ENCODE data around the gene RNPEPL1.

DNA sequence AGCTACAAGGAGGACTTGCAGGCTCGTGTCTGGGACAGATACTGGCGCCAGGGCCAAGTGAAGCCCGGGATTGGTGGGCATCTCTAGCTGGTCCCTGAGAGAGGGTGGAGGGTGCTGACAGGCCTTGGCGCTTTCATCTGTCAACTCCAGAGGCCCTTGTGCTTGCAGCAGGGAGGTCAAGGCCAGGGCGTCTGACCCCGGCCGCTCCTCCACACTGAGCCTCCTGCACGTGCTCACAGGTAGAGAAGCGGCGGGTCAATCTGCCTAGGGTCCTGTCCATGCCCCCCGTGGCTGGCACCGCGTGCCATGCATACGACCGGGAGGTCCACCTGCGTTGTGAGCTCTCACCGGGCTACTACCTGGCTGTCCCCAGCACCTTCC lies 27.8 kb downstream of the RNPEPL1 start:
- TF ChIP-seq, protein P1, sequence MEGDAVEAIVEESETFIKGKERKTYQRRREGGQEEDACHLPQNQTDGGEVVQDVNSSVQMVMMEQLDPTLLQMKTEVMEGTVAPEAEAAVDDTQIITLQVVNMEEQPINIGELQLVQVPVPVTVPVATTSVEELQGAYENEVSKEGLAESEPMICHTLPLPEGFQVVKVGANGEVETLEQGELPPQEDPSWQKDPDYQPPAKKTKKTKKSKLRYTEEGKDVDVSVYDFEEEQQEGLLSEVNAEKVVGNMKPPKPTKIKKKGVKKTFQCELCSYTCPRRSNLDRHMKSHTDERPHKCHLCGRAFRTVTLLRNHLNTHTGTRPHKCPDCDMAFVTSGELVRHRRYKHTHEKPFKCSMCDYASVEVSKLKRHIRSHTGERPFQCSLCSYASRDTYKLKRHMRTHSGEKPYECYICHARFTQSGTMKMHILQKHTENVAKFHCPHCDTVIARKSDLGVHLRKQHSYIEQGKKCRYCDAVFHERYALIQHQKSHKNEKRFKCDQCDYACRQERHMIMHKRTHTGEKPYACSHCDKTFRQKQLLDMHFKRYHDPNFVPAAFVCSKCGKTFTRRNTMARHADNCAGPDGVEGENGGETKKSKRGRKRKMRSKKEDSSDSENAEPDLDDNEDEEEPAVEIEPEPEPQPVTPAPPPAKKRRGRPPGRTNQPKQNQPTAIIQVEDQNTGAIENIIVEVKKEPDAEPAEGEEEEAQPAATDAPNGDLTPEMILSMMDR (IDR thresholded peaks at IDR 0.05; ENCODE audit: low read length), result no peak
- no peak for TF ChIP-seq EZH2phosphoT487 (IDR thresholded peaks at IDR 0.05; ENCODE audit: low read length)

Measured in MM.1S (cell line).